ENCODE measurements around the gene NT5C2.

The NT5C2 gene

GRCh38 chr10:103120977-103121735 lies 71.9 kb downstream of the NT5C2 start:
- no peak for DNase-seq

- no peak for DNase-seq
Measured at GRCh38 chr10:103120546-103120945, 72.5 kb downstream of the NT5C2 start.

- no peak for DNase-seq
Measured at GRCh38 chr10:103117247-103117646, 75.8 kb downstream of the NT5C2 start.

DNA sequence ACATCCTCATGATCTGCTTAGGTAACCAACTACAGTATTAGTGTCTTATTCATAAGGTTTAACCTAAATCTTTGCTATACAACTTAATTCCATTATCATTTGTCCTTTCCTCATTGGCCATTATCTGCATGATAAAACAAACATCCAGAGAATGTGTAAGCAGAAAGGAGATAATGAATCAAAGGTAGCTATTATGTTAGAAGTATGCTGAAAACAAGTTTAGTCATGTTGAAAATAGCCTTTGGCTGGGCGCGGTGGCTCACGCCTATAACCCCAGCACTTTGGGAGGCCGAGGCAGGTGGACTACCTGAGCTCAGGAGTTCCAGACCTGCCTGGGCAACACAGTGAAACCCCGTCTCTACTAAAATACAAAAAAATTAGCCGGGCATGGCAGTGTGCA lies 78.2 kb downstream of the NT5C2 start:
- DNase-seq = no peak

- DNase-seq = no peak
Measured at GRCh38 chr10:103111918-103112877, 80.9 kb downstream of the NT5C2 start.

- DNase-seq = no peak
Measured at GRCh38 chr10:103111031-103111917, 81.8 kb downstream of the NT5C2 start.

DNA sequence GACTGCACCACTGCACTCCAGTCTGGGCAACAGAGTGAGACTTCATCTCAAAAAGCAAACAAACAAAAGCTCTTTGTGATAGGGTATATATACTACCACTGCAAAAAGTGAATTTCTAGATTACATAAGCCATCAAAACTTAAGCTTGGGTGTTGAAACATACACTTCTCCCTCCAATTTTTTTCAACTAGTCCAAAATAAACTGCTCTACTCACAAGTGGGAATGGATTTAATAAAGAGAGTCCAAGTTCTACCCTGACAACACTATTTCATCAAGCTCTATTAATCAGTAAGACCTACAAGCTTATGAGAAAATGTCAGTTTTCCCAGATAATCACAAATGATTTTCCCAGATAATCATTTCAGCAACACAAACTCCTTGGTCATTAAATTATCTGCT lies 82.7 kb downstream of the NT5C2 start:
- DNase-seq = no peak

GRCh38 chr10:103109821-103110220 lies 83.3 kb downstream of the NT5C2 start:
- DNase-seq = no peak

- DNase-seq = no peak
Measured at GRCh38 chr10:103106539-103106938, 86.5 kb downstream of the NT5C2 start.

GRCh38 chr10:103105462-103105861 lies 87.6 kb downstream of the NT5C2 start:
- no peak for DNase-seq

DNA sequence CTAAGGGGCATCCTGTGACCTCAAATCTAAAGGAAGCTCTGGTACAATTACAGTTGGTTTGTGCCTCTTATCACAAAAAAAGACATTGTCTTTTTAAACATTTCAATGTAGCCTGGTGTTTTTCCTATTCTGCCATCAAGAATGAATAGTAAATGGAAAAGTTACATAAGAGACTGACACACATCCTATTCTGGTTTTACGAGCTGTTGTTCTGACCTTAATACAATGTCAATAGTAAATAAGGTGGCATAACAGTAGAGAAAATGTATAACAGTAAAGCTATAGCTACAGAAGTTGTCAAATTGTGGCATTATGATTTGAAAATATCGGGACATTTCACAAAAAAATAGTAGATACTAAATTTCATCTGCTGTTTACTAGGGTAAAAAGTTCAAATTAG lies 88.4 kb downstream of the NT5C2 start:
- DNase-seq = no peak

- no peak for DNase-seq
Measured at GRCh38 chr10:103103989-103104388, 89.1 kb downstream of the NT5C2 start.

DNA sequence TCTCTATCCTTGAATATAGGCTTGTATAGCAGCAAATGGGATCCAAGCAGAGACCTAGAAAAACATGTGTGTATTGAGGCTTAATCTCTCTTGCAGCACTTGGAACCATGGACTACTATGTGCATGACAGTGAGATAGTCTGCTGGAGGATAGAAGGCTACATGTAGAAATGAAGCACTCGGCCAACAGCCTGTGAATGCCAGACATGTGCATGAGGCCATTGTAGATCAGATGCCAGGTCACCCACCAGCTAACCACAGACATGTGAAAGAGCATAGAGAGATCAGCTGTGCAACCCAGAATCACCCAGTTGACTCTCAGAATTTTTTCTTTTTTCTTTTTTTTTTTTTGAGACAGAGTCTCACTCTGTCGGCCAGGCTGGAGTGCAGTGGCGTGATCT lies 90.9 kb downstream of the NT5C2 start:
- DNase-seq = no peak

DNA sequence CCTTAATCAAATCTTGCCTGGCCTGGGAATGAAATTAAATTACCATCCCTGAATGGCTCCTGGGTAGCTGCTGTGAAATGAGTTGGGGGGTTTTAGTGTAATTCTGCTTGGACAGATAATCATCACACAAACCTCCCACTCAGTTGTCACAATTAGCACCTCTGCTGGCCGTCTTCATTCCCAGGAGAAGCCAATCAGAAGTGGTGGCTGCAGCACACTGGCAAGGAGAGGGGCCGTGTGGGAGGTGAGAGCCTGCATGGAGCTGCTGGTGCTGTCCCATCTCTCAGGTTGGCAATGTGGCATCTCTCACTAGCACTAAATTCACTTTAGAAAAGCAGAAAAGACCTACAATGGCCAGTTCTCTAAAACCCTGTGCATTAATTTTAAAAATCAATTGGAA lies 92.5 kb downstream of the NT5C2 start:
- no peak for DNase-seq

DNA sequence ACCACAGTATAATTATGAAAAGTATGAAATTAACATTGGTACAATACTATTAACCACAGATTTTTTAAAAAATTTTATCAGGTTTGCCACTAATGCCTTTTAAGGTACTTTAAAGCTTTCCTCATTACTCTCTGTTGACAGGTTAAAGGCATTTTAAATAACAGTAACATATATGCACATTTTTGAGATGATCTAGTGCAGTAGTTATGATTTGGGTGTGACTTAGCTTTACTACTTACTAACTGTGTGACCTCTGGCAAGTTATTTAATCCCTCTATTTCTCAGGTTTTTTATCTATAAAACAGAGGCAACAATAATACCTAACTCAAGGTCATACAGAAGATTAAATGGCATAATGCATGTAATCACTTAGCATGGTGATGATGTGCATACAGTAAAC lies 94.8 kb downstream of the NT5C2 start:
- no peak for DNase-seq

GRCh38 chr10:103096130-103096529 lies 96.9 kb downstream of the NT5C2 start:
- DNase-seq = no peak

DNA sequence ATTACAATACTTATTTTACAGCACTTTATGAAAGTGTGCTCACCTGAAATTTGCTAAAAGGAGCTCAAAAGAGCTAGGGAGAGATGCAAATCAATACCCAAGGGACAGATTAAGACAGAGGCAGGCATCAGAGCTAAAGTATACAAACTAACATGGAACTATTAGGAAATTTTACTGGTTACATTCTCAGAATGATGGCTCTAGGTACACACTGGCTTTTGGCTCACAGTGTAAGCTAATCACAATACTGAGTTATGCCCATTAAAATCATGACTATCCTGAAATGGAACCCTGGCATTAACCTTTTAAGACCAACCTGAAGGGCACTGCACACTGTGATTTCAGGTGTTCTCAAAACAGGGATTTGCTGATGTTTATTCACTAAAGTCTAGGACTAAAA lies 98.1 kb downstream of the NT5C2 start:
- DNase-seq = no peak

GRCh38 chr10:103090911-103091310 lies 102.2 kb downstream of the NT5C2 start:
- DNase-seq = no peak

DNA sequence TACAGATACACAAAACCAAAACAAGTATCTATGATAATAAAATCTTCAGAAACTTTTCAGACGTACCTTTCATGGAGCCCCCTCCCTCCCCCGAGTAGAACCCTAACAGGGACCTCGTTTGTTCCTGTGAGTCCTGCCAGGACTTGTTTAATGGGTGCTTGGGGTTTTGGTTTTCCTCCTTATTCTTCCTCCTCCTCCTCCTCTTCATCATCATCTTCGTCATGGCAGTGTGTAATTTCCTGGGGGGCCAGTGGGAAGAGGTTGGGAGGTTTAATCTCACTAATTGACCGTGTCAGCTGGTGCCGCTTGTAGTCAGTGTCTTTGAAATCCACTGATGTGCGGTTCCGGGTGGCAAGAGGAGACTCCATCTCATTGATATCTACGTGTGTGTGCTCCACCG lies 103.6 kb downstream of the NT5C2 start:
- DNase-seq = no peak

- DNase-seq = no peak
Measured at GRCh38 chr10:103086799-103087198, 106.3 kb downstream of the NT5C2 start.

- no peak for DNase-seq
Measured at GRCh38 chr10:103086261-103086660, 106.8 kb downstream of the NT5C2 start.

DNA sequence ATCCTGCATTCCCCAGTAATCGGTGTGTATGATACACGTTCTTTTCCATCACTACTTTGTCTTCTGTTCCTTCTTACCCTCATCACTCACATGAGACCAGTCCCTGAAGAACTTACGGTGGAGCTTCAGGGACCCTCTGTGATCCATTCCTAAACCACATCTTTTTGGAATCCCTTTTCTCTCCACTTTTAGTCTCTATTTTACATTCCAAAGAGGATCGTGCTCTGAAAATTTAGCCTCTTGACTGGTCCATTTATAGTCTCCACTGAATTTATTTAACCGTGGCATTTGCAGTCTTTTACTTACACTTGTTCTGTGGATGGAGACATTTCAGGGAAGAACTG lies 109.1 kb downstream of the NT5C2 start:
- DNase-seq = no peak

All from right forelimb (tissue), 1 donor.